RWPE2 (cell line): ENCODE results near the gene BEAN1.
"Not testable (repeated sequence)": the region's sequence is repeated elsewhere in the genome, so short reads cannot be mapped to it uniquely, and the experiment has no call there.

Experiments used
- ATAC-seq: fragments of 200-7000 bp; cut with Tn5 transposase; 3 replicates; pipeline ENCODE4 v1.9.1; 2021; ENCODE audit warnings: low read depth
- DNase-seq: peaks from one replicate; pipeline ENCODE4 v3.0.0-alpha.2; 2020; ENCODE audit warnings: low spot score
- H3K27ac ChIP-seq: fragments of 450-650 bp; 2 replicates; pipeline ENCODE4 v1.5.1; 2017; ENCODE audit warnings: mild to moderate bottlenecking; ENCODE audit not compliant: poor library complexity, severe bottlenecking
- H3K27me3 ChIP-seq: fragments of 250-450 bp; sonication (Bioruptor Pico); 2 replicates; pipeline ENCODE4 v1.5.1; 2021; ENCODE audit warnings: mild to moderate bottlenecking, moderate library complexity; ENCODE audit not compliant: insufficient read depth, poor library complexity, severe bottlenecking
- H3K36me3 ChIP-seq: fragments of 250-450 bp; sonication (Bioruptor Pico); 2 replicates; pipeline ENCODE4 v1.5.1; 2020; ENCODE audit warnings: low read depth, mild to moderate bottlenecking, moderate library complexity
- H3K4me1 ChIP-seq: fragments of 250-450 bp; sonication (Bioruptor Pico); 2 replicates; pipeline ENCODE4 v1.5.1; 2021; ENCODE audit warnings: mild to moderate bottlenecking, moderate library complexity; ENCODE audit not compliant: insufficient read depth, poor library complexity, severe bottlenecking
- H3K4me3 ChIP-seq: fragments of 250-450 bp; sonication (Bioruptor Pico); 2 replicates; pipeline ENCODE4 v1.5.1; 2021; ENCODE audit warnings: mild to moderate bottlenecking, moderate library complexity; ENCODE audit not compliant: severe bottlenecking
- H3K9me3 ChIP-seq: fragments of 250-450 bp; sonication (Bioruptor Pico); 2 replicates; pipeline ENCODE4 v1.5.1; 2021; ENCODE audit warnings: mild to moderate bottlenecking, moderate library complexity; ENCODE audit not compliant: severe bottlenecking
- CTCF ChIP-seq: fragments of 450-650 bp; IDR thresholded peaks from one replicate; pipeline ENCODE4 v1.5.1; 2017; ENCODE audit warnings: mild to moderate bottlenecking, moderate library complexity; ENCODE audit not compliant: poor library complexity, severe bottlenecking

Gene BEAN1

GRCh38 chr16:66447491-66447890 is 20.4 kb downstream of the BEAN1 start:
- Histone ChIP-seq H3K4me1 (no peaks in the 10 kb centered on the region), H3K27ac (no peak overlapping the region), H3K36me3 (no peaks in the 10 kb centered on the region), H3K9me3 (no peaks in the 10 kb centered on the region), H3K27me3 (no peaks in the 10 kb centered on the region), H3K4me3 (no peak overlapping the region)
- ATAC-seq (no peak), DNase-seq (no peak)
- TF ChIP-seq CTCF = no peak

- H3K27me3 ChIP-seq = no peaks in the 10 kb centered on the region
- no peak for DNase-seq
- no peaks in the 10 kb centered on the region for H3K36me3 ChIP-seq
- no peaks in the 10 kb centered on the region for H3K4me1 ChIP-seq
- H3K4me3 ChIP-seq = no peak overlapping the region
- ATAC-seq = no peak
- TF ChIP-seq CTCF = no peak
- H3K27ac ChIP-seq = no peak overlapping the region
- no peaks in the 10 kb centered on the region for H3K9me3 ChIP-seq
These were observed 24.5 kb downstream of the BEAN1 start for GRCh38 chr16:66451548-66451947.

GRCh38 chr16:66453230-66453629 is 26.1 kb downstream of the BEAN1 start:
- not testable (repeated sequence) for H3K27ac ChIP-seq, H3K9me3 ChIP-seq, H3K4me1 ChIP-seq, H3K36me3 ChIP-seq, H3K27me3 ChIP-seq, DNase-seq, H3K4me3 ChIP-seq, ATAC-seq

- TF ChIP-seq CTCF = no peak
- Histone ChIP-seq H3K27ac (no peak overlapping the region), H3K4me3 (no peak overlapping the region), H3K4me1 (peaks cover 3% of the 10 kb centered on the region), H3K36me3 (no peaks in the 10 kb centered on the region), H3K27me3 (no peaks in the 10 kb centered on the region), H3K9me3 (no peaks in the 10 kb centered on the region)
- ATAC-seq (no peak), DNase-seq (no peak)
These were observed 27.7 kb downstream of the BEAN1 start for GRCh38 chr16:66454751-66455150.

DNA sequence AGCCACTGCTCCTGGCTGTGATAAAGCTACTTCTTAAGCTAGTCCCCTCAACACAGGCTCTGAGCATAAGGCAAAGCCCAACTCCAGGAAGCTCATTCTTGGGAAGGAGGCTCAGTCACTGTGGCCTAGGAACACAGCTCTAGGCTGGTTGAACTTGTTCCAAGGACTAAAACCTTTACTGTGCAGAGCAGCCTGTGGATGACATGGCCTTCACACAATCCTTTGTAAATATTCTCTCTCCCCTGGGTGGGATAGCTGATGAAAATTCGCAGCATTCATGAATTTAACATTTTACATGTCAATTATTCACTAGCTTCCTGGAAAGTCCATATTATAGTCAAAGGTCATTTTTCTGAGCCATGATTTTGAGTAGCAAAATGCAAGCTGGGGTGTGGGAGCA is 28.9 kb downstream of the BEAN1 start:
- TF ChIP-seq CTCF = no peak
- Histone ChIP-seq H3K4me1 (peaks cover 3% of the 10 kb centered on the region), H3K9me3 (no peaks in the 10 kb centered on the region), H3K27me3 (no peaks in the 10 kb centered on the region), H3K36me3 (no peaks in the 10 kb centered on the region), H3K4me3 (no peak overlapping the region), H3K27ac (no peak overlapping the region)
- DNase-seq (no peak), ATAC-seq (no peak)
